Measurements from ENCODE around the gene PRKCQ.

GRCh38 chr10:6457376-6457775, 122.7 kb downstream of the PRKCQ start:
- TF ChIP-seq, protein P1, sequence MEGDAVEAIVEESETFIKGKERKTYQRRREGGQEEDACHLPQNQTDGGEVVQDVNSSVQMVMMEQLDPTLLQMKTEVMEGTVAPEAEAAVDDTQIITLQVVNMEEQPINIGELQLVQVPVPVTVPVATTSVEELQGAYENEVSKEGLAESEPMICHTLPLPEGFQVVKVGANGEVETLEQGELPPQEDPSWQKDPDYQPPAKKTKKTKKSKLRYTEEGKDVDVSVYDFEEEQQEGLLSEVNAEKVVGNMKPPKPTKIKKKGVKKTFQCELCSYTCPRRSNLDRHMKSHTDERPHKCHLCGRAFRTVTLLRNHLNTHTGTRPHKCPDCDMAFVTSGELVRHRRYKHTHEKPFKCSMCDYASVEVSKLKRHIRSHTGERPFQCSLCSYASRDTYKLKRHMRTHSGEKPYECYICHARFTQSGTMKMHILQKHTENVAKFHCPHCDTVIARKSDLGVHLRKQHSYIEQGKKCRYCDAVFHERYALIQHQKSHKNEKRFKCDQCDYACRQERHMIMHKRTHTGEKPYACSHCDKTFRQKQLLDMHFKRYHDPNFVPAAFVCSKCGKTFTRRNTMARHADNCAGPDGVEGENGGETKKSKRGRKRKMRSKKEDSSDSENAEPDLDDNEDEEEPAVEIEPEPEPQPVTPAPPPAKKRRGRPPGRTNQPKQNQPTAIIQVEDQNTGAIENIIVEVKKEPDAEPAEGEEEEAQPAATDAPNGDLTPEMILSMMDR (IDR thresholded peaks at IDR 0.05), result no peak
- TF ChIP-seq POLR2A (IDR thresholded peaks at IDR 0.05), result no peak

All from Peyer's patch (tissue), 4 donors.